Measurements from ENCODE around the gene TGFBR3.
"Not testable (repeated sequence)": the region's sequence is repeated elsewhere in the genome, so short reads cannot be mapped to it uniquely, and the experiment has no call there.

Gene TGFBR3

DNA sequence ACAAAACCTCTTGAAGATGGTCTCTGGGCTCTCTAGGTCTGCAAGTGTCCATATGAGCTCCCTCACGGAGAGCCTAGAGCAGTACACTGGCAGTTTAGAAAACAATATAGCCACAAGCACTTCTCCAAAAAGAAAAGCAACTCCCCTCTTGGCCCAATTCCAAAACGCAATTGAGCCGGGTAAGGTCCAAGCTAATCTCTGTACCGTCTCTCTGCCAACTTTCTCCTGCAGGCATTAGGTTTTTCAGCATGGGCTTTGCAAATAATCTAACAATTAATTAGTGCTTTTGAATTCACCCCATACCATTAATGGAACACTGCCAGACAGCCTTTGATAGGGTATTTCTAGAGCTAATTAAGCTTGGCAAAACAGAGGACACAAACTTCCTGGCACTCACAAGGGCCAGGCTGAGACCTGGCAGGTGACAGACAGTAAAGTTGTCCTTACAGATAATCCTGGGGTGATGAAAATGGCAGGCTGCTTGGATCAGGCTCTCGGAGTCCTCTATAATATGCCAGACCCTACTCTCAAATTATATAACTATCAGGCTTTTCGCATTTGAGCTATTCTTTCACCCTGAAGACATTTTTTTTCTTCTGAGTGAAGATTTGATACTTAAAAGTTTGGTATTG lies 39.8 kb downstream of the TGFBR3 start:
- DNase-seq = peak; percentile 34

DNA sequence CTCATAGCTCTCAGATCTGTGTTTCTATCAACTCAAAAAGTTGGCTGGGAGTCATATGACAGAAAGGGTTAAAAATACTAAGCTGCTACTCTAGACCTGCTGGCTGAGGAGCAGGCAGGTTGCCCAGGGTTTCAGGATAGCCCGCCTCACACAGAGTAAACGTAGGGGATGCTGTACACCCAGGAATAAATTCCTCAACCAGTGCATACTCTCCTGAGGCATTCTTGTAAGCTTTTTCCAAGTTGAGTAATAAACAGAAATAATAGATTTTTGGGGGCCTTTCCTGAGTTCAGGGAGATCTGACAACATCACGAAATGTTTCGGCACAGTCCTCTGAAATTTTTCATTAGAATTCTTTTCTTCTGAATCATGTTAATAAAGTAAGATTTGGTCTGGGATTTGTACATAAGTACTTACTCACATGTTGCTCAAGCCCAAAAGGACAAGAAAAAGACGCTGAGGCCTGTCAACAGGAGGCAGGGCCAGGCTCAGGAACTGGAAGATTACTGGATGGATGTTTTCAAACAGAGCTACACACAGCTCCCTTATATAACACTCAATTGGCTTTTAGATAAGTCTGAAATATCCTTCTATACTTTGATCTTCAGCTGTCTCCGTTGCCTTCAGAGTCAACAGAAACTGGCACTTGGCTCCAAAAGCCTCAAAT lies 41.0 kb downstream of the TGFBR3 start:
- DNase-seq = peak; percentile 99

DNA sequence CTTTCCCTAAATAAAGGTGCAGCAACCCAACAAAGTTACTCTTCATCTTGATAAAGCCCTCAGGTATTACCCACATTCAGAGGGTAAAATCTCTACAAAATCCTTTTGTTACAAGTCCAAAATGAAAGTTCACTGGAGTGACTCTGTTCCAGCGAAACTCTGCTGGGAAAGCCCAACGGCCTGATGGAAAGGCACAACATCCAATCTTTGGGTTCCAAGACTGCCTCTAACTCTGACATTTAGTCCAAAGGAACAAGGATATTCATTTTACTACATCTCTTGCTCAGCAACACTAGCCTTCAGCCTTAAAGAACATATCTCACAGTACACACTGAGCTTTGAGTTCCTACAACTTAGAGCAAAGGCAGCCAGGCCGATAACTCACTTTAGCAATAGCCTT lies 42.1 kb downstream of the TGFBR3 start:
- DNase-seq = no peak

DNA sequence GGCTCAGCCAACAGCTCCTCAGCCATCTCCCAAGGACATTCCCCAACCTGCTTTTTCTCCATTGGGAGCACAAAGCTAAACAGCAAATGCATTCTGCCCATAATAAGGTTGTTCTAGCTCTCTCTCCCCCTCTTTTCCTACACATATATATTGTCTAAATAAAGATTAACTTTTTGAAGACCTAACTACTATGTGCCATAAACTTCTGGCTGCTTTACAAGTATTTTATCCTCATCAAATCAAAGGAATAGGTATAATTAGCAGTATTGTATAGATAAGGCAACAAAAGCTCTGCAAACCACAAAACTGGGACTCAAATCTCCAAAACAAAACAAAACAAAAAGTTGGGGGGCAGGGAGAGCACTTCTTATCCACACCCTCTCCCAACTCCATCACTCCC lies 43.4 kb downstream of the TGFBR3 start:
- DNase-seq = no peak

DNA sequence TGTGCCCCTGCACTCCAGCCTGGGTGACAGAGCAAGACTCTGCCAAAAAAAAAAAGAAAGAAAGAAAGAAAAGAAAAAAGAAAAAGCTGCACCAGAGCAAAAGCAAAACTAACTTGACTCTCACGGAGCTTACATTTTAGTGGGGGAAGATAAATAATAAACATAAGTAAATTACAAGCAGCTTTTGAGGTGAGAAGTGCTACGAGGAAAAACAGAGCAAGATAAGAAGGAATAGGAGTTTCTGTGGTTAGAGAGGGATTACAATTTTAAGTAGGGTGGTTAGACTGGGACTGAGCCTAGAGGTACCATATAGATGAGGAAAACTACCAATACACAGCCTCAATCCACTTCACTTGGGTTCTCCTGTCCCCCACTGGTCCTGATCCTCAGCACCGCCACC lies 43.9 kb downstream of the TGFBR3 start:
- DNase-seq = no peak

DNA sequence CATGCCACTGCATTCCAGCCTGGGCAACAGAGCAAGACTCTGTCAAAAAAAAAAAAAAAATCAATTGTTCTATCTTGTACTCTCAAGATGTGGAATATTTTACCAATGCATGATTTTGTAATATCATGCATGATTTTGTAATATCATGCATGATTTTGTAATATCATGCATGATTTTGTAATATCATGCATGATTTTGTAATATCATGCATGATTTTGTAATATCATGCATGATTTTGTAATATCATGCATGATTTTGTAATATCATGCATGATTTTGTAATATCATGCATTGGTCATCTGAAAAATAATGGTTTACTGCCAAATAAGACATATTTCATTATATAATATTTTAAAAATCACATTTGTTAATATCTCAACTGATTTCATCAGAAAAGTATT lies 45.7 kb downstream of the TGFBR3 start:
- DNase-seq = not testable (repeated sequence)

DNA sequence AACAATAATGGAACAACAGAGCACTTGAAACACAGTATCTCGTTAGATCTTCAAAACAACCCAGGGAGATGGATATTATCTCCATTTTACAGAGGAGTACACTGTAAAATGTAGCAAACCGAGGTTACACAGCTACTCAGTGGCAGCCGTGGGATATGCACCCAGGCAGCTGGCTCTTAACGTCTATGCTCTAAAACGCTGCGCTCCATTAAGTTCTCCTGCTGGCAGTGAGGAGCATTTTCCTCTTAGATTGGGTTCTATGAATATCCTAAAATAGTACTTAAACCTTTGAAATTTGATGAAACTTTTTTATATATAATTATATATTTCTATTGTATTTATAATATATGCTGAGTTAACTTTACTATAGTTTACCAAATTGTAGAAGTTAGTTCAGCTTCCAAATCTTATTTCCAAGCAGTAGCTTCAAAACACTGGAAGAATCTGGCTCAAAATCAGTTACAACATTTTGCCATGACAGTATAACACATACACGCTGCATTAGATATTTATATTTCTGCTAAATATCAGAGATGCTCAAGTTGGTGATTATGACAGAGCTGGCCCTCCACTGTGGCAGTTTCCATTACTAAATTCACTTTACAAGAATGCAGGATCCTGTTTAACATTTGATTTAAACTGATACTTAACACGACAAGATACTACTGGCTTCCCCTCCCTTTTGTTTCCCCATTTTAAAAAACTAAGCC lies 49.5 kb downstream of the TGFBR3 start:
- no peak for DNase-seq

DNA sequence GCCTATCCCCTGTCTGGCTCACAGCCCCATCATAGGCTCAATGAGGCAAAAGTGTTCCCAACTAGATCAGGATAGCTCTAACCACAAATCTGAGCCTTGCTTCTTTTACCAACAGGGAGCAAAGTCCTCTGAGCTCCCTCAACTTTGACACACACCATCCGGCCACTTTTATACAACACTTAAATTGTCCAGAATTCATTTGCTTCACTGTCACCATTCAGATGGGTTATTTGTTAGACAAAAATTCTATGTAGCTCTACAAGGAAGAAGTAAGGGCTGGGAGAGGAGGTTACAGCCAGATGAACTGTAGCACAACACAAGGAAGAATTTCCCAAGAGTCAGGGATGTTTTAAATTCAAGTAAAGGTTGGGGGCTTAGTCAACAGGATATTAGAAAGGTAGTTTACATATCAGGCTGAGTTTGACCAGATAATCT lies 50.8 kb downstream of the TGFBR3 start:
- DNase-seq = no peak

DNA sequence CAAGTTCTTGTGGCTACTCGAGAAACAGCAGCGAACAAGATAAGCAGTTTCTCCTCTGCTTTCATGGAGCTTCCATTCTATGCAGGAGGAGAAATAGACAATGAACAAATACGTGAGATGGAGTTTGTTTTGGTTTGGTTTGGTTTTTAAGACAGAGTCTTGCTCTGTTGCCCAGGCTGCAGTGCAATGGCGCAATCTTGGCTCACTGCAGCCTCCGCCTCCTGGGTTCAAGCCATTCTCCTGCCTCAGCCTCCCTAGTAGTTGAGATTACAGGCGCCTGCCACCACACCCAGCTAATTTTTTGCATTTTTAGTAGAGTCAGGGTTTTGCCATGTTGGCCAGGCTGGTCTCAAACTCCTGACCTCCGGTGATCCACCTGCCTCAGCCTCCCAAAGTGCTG lies 51.4 kb downstream of the TGFBR3 start:
- DNase-seq = not testable (repeated sequence)

DNA sequence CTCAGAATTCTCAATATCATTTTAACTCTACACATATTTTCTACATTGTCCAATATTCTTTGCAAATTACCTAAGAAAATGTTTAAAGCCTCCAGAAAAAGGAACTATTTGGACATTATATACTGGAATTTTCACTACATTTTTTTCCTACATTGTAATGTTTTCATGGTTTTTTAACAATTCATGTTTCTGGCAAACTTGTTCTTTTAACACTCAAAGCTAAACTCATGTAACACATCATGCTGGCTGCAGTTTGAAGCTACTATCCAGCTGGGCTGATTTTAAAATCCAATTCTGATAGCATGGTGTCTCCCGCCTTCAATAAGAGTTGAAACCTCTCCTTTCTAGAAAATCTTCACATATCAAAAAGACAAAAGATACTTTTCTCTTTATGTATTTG lies 52.0 kb downstream of the TGFBR3 start:
- DNase-seq = no peak

DNA sequence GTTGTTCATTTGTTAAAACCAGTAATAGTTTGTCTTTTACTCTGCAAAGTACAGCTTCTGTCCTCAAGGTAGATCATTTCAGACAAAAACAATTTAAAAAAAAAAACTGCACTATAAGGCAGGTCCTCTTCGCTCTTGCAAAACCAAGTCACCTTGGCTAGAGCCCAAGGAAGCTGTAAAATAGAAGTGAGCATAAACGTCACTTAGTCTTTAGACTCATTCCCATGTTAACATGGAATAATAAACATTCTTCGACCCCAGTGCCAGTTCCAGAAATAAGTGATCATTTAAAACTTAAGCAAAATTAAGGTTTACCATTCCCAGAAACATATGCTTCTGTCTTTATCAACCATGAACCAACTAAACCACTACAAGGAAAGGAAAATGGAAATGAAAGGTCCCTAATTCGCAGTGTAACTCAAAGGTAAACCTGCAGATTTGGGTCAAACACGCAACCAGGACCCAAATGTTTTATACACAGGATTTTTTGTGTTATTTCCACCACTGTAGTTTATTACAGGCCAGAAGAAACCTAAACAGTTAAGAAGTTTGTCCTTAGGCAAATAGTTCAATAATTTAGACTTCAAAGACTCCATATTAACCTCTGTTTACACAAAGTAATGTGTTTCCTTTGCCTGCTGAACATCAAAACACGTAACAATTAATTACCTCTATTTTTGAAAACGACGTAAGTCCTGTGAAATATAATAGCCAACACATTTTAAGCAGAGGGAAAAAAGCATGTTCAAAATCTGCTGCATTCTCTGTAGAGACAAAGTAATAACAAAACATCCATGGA lies 54.6 kb downstream of the TGFBR3 start:
- DNase-seq = no peak

DNA sequence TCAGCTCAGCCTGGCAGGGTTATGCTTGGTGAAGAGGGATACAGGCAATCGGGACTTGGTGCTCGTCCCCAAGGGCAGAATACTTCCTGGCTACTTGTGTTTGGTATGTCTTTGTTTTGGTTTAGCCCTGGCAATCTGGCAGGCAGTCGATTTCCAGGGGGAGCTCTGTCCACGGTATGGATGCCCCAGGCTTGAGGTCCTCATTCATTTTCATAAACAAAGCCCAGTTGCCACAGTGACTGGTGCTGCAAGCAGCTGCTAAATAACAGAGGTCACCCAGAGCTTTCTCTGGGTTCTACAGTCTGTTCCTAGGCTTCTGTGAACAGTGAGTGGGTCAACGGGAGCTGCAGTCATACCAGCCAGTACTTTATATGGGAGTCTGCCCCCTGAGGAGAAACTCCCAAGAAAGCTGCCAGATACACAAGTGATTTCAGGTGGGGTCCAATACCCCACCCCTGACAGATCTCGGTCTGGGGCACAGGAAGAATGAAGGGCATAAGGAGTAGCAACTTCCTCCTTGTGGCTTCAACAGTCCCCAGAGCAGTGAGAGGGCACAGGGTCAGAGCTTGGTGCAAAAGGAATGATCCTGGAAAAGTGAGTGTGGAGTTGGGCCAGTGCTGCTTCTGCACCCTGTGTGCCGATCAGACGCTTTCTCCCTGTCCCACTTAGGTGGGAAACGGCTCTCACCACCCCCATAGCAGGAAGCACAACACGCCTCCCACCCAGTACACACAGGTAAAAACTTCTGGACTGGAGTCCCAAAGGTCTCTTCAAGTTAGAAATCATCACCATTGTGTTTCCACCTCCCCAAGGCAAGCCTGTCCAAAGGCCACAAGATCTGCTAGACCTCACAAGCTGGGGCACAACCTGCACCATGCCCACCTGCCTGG lies 55.5 kb downstream of the TGFBR3 start:
- DNase-seq = peak; percentile 88

DNA sequence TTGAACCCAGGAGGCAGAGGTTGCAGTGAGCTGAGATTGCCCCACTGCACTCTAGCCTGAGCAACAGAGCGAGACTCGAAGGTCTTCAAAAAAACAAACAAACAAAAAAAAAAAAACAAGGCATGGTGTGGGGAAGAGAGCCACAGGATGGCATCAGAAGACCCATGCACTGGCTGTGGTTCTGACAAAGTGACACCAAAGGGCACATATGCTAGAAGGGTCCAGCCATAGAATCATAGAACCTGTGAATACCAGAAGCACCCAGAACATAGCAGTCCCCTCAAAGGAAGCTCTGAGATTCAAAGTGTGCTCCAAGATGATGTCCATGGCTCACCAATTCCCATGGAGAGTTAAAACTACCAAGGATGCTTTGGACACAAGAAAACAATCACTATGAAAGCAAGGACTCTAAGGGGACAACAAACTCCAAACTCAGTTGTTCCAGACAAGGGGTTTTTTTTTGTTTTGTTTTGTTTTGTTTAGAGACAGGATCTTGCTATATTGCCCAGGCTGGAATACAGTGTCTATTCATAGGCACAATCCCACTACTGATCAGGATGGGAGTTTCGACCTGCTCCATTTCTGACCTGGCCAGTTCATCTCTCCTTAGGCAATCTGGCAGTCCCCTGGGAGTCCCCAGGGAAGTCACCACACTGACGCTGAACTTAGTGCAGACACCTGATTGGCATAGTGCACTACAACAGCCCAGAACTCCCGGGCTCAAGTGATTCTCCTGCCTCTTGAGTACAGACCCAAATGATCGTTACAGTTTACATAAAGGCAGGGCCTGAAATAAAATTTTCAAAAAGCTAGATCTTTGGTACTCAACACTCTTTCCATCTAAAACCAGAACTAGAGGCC lies 56.4 kb downstream of the TGFBR3 start:
- no peak for DNase-seq

DNA sequence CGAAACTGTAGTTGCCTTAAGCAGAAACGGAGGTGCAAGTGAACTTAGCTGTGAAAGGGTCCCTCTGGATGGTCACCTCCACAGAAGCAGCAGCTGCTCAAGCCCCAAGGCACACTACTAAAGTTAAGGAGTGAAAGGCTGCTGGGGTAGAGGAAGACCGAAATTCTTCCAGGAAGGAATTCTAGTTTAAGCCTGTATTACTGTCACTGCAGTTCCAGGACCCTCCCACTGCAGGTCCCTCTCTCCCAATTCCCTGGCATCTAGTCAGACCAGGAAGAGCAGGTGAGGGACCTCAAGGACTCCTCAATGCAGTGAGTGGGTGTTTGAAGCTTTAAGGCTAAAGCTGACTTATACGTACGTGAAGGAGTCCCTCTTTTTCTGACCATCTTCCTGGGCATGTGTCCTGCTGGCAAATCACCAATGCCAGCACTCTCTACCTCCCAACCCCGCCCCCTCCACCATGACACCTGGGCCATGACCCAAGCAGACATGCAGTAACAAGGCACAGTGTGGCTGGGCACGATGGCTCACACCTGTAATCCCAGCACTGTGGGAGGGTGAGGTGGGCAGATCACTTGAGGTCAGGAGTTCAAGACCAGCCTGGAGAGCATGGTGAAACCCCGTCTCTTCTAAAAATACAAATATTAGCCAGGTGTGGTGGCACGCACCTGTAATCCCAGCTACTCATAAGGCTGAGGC lies 57.2 kb downstream of the TGFBR3 start:
- no peak for DNase-seq

DNA sequence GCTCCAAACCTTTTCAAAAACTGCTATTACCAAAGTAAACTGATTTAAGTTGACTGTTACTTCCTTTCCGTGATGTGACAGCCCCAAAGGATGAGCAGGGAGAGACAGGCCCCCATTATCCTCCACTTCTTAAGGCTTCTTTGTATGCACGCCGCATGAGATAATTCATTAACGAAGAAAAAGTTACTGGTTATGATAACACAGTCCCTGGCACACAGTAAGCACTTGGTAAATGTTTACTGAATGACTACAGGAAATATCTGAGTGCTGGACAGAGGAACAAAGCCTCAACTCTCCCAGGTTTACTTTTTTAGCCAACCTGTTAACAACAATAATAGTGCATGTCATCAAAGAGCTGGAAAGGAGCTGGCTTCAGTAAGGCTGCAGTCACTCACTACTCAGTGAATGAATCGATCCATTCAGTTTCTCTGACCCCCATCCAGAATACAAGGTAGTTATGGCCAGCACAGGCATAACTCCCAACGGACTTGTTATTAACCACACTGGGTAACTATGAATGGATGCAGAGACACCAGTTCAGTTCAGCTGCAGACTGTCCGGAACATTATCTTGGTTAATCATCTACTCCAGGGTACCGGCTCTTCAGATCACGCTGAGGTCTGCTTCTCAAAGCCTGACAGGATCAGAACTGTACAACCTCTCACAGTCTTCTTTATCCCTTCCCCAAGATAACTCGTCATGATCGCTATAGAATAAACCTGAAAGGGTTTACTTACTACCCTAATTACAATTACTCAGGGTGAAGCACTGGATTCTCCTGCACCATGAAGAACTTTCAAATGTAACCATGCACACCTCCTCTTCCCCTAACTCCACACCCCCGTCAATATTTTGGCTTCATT lies 58.3 kb downstream of the TGFBR3 start:
- DNase-seq = no peak

DNA sequence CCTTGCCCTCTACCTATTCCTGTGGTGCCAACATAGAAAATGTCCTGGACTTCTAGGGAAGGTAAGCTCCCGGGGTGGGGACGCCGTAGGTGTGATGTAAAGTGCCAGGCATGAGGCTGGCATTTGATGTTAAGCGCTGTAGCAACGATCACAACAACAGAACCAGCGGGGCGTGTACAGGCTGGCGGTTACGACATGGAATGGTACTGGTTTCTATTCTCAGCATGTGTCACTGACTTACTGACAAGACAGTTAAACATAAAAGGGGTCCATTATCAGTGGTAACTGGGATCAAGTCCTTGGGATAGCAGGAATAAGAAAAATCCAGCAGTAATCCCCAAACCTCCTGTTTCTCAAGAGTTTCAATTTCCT lies 58.9 kb downstream of the TGFBR3 start:
- no peak for DNase-seq

DNA sequence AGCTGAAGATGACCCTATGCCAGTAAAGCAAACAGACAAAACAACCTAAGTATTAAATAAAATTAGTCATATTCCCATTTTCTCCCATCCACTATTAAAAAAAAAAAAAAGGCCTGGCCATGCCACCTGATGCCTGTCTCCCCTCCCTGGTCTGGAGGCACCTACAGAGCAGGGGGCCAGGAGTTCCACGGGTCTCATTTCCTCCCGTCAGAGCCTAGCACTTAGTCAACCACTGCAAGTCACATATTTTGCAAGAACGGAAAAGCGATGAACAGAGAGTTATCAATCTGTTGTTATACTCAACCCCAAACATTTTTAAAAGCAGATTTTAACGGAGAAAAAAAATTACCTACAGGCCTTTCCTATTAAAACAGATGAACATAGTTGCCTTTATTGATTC lies 59.3 kb downstream of the TGFBR3 start:
- DNase-seq = no peak

DNA sequence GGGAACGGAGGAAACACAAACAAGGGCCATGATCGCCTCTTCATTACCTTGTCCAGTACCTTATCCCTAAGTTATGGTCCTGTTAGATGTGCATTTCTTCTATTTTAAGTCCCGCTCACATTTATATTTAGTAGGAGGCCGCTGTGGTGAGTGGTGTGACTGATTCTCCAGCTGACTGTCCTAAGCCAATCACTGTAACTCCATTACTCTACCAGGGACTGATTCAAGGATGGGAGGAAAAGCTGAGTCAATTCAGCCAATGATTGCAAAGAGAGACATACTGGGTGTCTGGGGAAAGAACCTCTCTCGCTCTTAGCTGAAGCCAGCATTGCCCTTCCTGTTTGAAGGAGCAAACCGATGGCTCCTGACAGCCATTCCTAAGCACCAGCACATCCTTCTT lies 59.7 kb downstream of the TGFBR3 start:
- no peak for DNase-seq

DNA sequence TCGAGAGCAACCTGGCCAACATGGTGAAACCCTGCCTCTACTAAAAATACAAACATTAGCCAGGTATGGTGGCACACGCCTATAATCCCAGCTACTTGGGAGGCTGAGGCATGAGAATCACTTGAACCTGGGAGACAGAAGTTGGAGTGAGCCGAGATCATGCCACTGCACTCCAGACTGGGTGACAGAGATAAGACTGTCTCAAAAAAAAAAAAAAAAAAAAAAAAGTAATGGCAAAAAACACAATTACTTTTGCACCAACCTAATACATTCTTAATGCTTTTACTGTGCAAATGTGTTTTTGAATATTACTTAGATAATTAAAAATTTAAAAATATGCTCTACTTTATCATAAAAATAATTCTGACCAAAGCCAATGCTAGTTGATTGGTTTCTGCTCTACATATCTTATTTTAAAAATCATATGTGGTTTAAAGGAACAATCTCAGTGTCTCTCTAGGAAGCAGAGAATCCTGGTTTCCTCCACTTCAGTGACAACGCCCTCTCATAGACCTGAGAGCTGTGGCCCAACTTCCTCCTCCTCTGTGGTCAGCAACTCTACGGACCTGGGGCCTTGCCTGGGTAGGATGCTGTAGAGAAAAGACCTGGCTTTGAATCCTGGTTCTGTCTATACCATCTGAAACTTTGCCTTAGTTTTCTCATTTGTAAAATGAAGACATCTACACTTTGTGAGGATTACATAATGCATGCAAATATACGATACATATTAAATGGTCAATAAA lies 64.7 kb downstream of the TGFBR3 start:
- no peak for DNase-seq

All from HCEC 1CT (cell line).